ENCODE data around the gene METAP1D.
"Not testable (repeated sequence)": the region's sequence is repeated elsewhere in the genome, so short reads cannot be mapped to it uniquely, and the experiment has no call there.

METAP1D gene

GRCh38 chr2:171995586-171995985 lies 4.2 kb upstream of the METAP1D start:
- H3K9me3 ChIP-seq (ENCODE audit: insufficient read depth, low read length) = no peaks in the 10 kb centered on the region
- H3K4me3 ChIP-seq (ENCODE audit: low read length) = no peak overlapping the region
- TF ChIP-seq CTCF (IDR thresholded peaks at IDR 0.05; ENCODE audit: low read depth, low read length) (no peak), EZH2phosphoT487 (IDR thresholded peaks at IDR 0.05; ENCODE audit: low read depth) (no peak)
- H4K20me1 ChIP-seq (ENCODE audit: insufficient read depth, low read length) = no peaks in the 10 kb centered on the region
- no peak overlapping the region for H3K9ac ChIP-seq (ENCODE audit: low read length)
- H3K36me3 ChIP-seq (replicated peaks; ENCODE audit: low read depth, low read length) = no peaks in the 10 kb centered on the region
- no peaks in the 10 kb centered on the region for H3K79me2 ChIP-seq (ENCODE audit: low read length)
- no peak overlapping the region for H2AFZ ChIP-seq (ENCODE audit: low read depth, low read length)
- H3K4me2 ChIP-seq (ENCODE audit: low read length) = no peak overlapping the region
- H3K27me3 ChIP-seq (ENCODE audit: low read depth, low read length) = no peaks in the 10 kb centered on the region
- peaks cover 9% of the 10 kb centered on the region for H3K4me1 ChIP-seq (ENCODE audit: low read length)
- H3K27ac ChIP-seq (ENCODE audit: low read length) = no peak overlapping the region

- Histone ChIP-seq H3K4me2 (ENCODE audit: low read length) (no peak overlapping the region), H3K4me3 (ENCODE audit: low read length) (no peak overlapping the region), H2AFZ (ENCODE audit: low read depth, low read length) (no peak overlapping the region), H3K4me1 (ENCODE audit: low read length) (peaks cover 13% of the 10 kb centered on the region), H3K9me3 (ENCODE audit: insufficient read depth, low read length) (no peaks in the 10 kb centered on the region), H3K27me3 (ENCODE audit: low read depth, low read length) (no peaks in the 10 kb centered on the region), H3K27ac (ENCODE audit: low read length) (no peak overlapping the region), H3K9ac (ENCODE audit: low read length) (no peak overlapping the region), H4K20me1 (ENCODE audit: insufficient read depth, low read length) (no peaks in the 10 kb centered on the region), H3K79me2 (ENCODE audit: low read length) (no peaks in the 10 kb centered on the region), H3K36me3 (replicated peaks; ENCODE audit: low read depth, low read length) (no peaks in the 10 kb centered on the region)
- TF ChIP-seq CTCF (IDR thresholded peaks at IDR 0.05; ENCODE audit: low read depth, low read length) (no peak), EZH2phosphoT487 (IDR thresholded peaks at IDR 0.05; ENCODE audit: low read depth) (no peak)
Observed at GRCh38 chr2:171996021-171996420, 3.7 kb upstream of the METAP1D start.

- H3K27ac ChIP-seq (ENCODE audit: low read length); H3K27me3 ChIP-seq (ENCODE audit: low read depth, low read length); H3K36me3 ChIP-seq (replicated peaks; ENCODE audit: low read depth, low read length); H3K4me2 ChIP-seq (ENCODE audit: low read length); H3K9ac ChIP-seq (ENCODE audit: low read length); H3K4me3 ChIP-seq (ENCODE audit: low read length); H3K79me2 ChIP-seq (ENCODE audit: low read length); H2AFZ ChIP-seq (ENCODE audit: low read depth, low read length); H3K9me3 ChIP-seq (ENCODE audit: insufficient read depth, low read length); H4K20me1 ChIP-seq (ENCODE audit: insufficient read depth, low read length): not testable (repeated sequence)
- H3K4me1 ChIP-seq (ENCODE audit: low read length) = peaks cover 13% of the 10 kb centered on the region
Observed at GRCh38 chr2:171997031-171997430, 2.7 kb upstream of the METAP1D start.

- Histone ChIP-seq H3K36me3 (replicated peaks; ENCODE audit: low read depth, low read length) (no peaks in the 10 kb centered on the region), H4K20me1 (ENCODE audit: insufficient read depth, low read length) (no peaks in the 10 kb centered on the region), H3K79me2 (ENCODE audit: low read length) (no peaks in the 10 kb centered on the region), H3K4me2 (ENCODE audit: low read length) (peak overlapping the region; percentile 85), H2AFZ (ENCODE audit: low read depth, low read length) (peak overlapping the region; percentile 98), H3K9me3 (ENCODE audit: insufficient read depth, low read length) (no peaks in the 10 kb centered on the region), H3K4me1 (ENCODE audit: low read length) (peaks cover 13% of the 10 kb centered on the region), H3K4me3 (ENCODE audit: low read length) (peak overlapping the region; percentile 86), H3K27me3 (ENCODE audit: low read depth, low read length) (no peaks in the 10 kb centered on the region), H3K27ac (ENCODE audit: low read length) (no peak overlapping the region), H3K9ac (ENCODE audit: low read length) (peak overlapping the region; percentile 72)
- TF ChIP-seq CTCF (IDR thresholded peaks at IDR 0.05; ENCODE audit: low read depth, low read length) (no peak), EZH2phosphoT487 (IDR thresholded peaks at IDR 0.05; ENCODE audit: low read depth) (no peak)
Observed at GRCh38 chr2:171999161-171999560, 592 bp upstream of the METAP1D start.
